ENCODE results near the gene PLK5.
"Not testable (repeated sequence)": the region's sequence is repeated elsewhere in the genome, so short reads cannot be mapped to it uniquely, and the experiment has no call there.

PLK5 gene

GRCh38 chr19:1491114-1491848, 32.6 kb upstream of the PLK5 start, which contains the start of gene REEP6:
Gene REEP6 (plus strand): TSS chr19:1491181. CDS start chr19:1491270, 89 bp downstream.
- DNase-seq (ENCODE audit: low read depth in 1 of 2, low spot score in 1 of 2) = no peak

- DNase-seq (ENCODE audit: low read depth in 1 of 2, low spot score in 1 of 2) = no peak
Measured at GRCh38 chr19:1491849-1492170, 32.1 kb upstream of the PLK5 start.

- no peak for DNase-seq (ENCODE audit: low read depth in 1 of 2, low spot score in 1 of 2)
Measured at GRCh38 chr19:1492474-1493006, 31.3 kb upstream of the PLK5 start.

GRCh38 chr19:1494115-1494815, 29.6 kb upstream of the PLK5 start:
- DNase-seq (ENCODE audit: low read depth in 1 of 2, low spot score in 1 of 2) = no peak

GRCh38 chr19:1495051-1495798, 28.7 kb upstream of the PLK5 start:
- DNase-seq (ENCODE audit: low read depth in 1 of 2, low spot score in 1 of 2) = no peak

GRCh38 chr19:1495799-1496713, 27.8 kb upstream of the PLK5 start:
- DNase-seq (ENCODE audit: low read depth in 1 of 2, low spot score in 1 of 2) = no peak

GRCh38 chr19:1496714-1497577, 26.9 kb upstream of the PLK5 start:
- no peak for DNase-seq (ENCODE audit: low read depth in 1 of 2, low spot score in 1 of 2)

GRCh38 chr19:1497578-1498235, 26.2 kb upstream of the PLK5 start:
- no peak for DNase-seq (ENCODE audit: low read depth in 1 of 2, low spot score in 1 of 2)

GRCh38 chr19:1499231-1499630, 24.6 kb upstream of the PLK5 start:
- not testable (repeated sequence) for DNase-seq (ENCODE audit: low read depth in 1 of 2, low spot score in 1 of 2)

GRCh38 chr19:1501200-1501595, 22.7 kb upstream of the PLK5 start:
- no peak for DNase-seq (ENCODE audit: low read depth in 1 of 2, low spot score in 1 of 2)

GRCh38 chr19:1502433-1503088, 21.3 kb upstream of the PLK5 start:
- no peak for DNase-seq (ENCODE audit: low read depth in 1 of 2, low spot score in 1 of 2)

GRCh38 chr19:1503089-1503924, 20.6 kb upstream of the PLK5 start:
- peak; percentile 32 to 62 for DNase-seq (ENCODE audit: low read depth in 1 of 2, low spot score in 1 of 2)

GRCh38 chr19:1503925-1504773, 19.7 kb upstream of the PLK5 start:
- DNase-seq (ENCODE audit: low read depth in 1 of 2, low spot score in 1 of 2) = no peak

GRCh38 chr19:1505012-1505411, 18.9 kb upstream of the PLK5 start:
- no peak for DNase-seq (ENCODE audit: low read depth in 1 of 2, low spot score in 1 of 2)

GRCh38 chr19:1505991-1506881, 17.6 kb upstream of the PLK5 start:
- no peak for DNase-seq (ENCODE audit: low read depth in 1 of 2, low spot score in 1 of 2)

GRCh38 chr19:1507192-1507660, 16.7 kb upstream of the PLK5 start:
- DNase-seq (ENCODE audit: low read depth in 1 of 2, low spot score in 1 of 2) = no peak
